ENCODE data around the gene MTM1.

The MTM1 gene

GRCh38 chrX:150548684-150549083, 19.7 kb upstream of the MTM1 start:
- DNase-seq (ENCODE audit: low read depth): no peak

GRCh38 chrX:150551963-150552362, 16.5 kb upstream of the MTM1 start:
- no peak for DNase-seq (ENCODE audit: low read depth)

GRCh38 chrX:150558424-150558823, 10.0 kb upstream of the MTM1 start:
- DNase-seq (ENCODE audit: low read depth): no peak

- DNase-seq (ENCODE audit: low read depth): no peak
These were observed 3.6 kb upstream of the MTM1 start for GRCh38 chrX:150564838-150565237.

GRCh38 chrX:150565551-150565950, 2.9 kb upstream of the MTM1 start:
- DNase-seq (ENCODE audit: low read depth): no peak

- DNase-seq (ENCODE audit: low read depth): no peak
These were observed 1.7 kb upstream of the MTM1 start for GRCh38 chrX:150566734-150567182.

GRCh38 chrX:150567645-150568319, 639 bp upstream of the MTM1 start:
- no peak for DNase-seq (ENCODE audit: low read depth)

GRCh38 chrX:150569155-150569477, 695 bp downstream of the MTM1 start:
- DNase-seq (ENCODE audit: low read depth): no peak

- no peak for DNase-seq (ENCODE audit: low read depth)
These were observed 2.1 kb downstream of the MTM1 start for GRCh38 chrX:150570512-150570911.

- DNase-seq (ENCODE audit: low read depth): no peak
These were observed 3.8 kb downstream of the MTM1 start for GRCh38 chrX:150572206-150572605.

- no peak for DNase-seq (ENCODE audit: low read depth)
These were observed 4.7 kb downstream of the MTM1 start for GRCh38 chrX:150573106-150573505.

- no peak for DNase-seq (ENCODE audit: low read depth)
These were observed 5.3 kb downstream of the MTM1 start for GRCh38 chrX:150573702-150574101.

- no peak for DNase-seq (ENCODE audit: low read depth)
These were observed 6.4 kb downstream of the MTM1 start for GRCh38 chrX:150574559-150575418.

- DNase-seq (ENCODE audit: low read depth): no peak
These were observed 7.0 kb downstream of the MTM1 start for GRCh38 chrX:150575419-150575814.

GRCh38 chrX:150577174-150577573, 8.8 kb downstream of the MTM1 start:
- no peak for DNase-seq (ENCODE audit: low read depth)

GRCh38 chrX:150581093-150581775, 12.8 kb downstream of the MTM1 start:
- peak; percentile 59 for DNase-seq (ENCODE audit: low read depth)

GRCh38 chrX:150582338-150582948, 14.0 kb downstream of the MTM1 start:
- DNase-seq (ENCODE audit: low read depth): no peak

GRCh38 chrX:150587585-150588503, 19.4 kb downstream of the MTM1 start:
- DNase-seq (ENCODE audit: low read depth): no peak

GRCh38 chrX:150594584-150594983, 26.2 kb downstream of the MTM1 start:
- DNase-seq (ENCODE audit: low read depth): no peak

- DNase-seq (ENCODE audit: low read depth): no peak
These were observed 30.8 kb downstream of the MTM1 start for GRCh38 chrX:150599226-150599625.

GRCh38 chrX:150602296-150602695, 33.9 kb downstream of the MTM1 start:
- no peak for DNase-seq (ENCODE audit: low read depth)
